Suprapubic skin (tissue), 4 donors: ENCODE data around the gene CST6. TPM values are rescaled to one million over a fixed set of nuclear protein-coding genes. Genes with fewer than 3 reads are reported as not detected.

Experiments used
- DNase-seq, 2 donors: peaks; one replicate each; pipeline ENCODE4 v3.0.0-alpha.2; 2019; ENCODE audit warnings: low spot score in 2 of 2
- H3K27ac ChIP-seq: fragments of 200-600 bp; sonication (generic); one replicate; pipeline ENCODE4 v1.5.1; 2019
- H3K27me3 ChIP-seq: fragments of 200-600 bp; sonication (generic); one replicate; pipeline ENCODE4 v1.5.1; 2019
- H3K36me3 ChIP-seq: fragments of 200-600 bp; sonication (generic); one replicate; pipeline ENCODE4 v1.5.1; 2019
- H3K4me1 ChIP-seq: fragments of 200-600 bp; sonication (generic); one replicate; pipeline ENCODE4 v1.5.1; 2019
- H3K4me3 ChIP-seq: fragments of 200-600 bp; sonication (generic); one replicate; pipeline ENCODE4 v1.5.1; 2019; ENCODE audit warnings: mild to moderate bottlenecking
- H3K9me3 ChIP-seq: fragments of 200-600 bp; sonication (generic); one replicate; pipeline ENCODE4 v1.5.1; 2019
- CTCF ChIP-seq, 2 donors: fragments of 200-600 bp in 1 of 2; fragments of 450-650 bp in 1 of 2; sonication (generic) in 1 of 2; IDR thresholded peaks; one replicate each; pipeline ENCODE4 v1.5.1; 2016 to 2019; ENCODE audit warnings: antibody characterized with exemption in 2 of 2, mild to moderate bottlenecking in 1 of 2, moderate library complexity in 1 of 2
- EP300 ChIP-seq: sonication (generic); formaldehyde crosslinking; IDR thresholded peaks from one replicate; pipeline ENCODE4 v1.6.1; 2017; ENCODE audit warnings: antibody characterized with exemption
- POLR2A ChIP-seq, 2 donors: fragments of 450-650 bp; IDR thresholded peaks; one replicate each; pipeline ENCODE4 v1.6.1; 2017; ENCODE audit warnings: antibody characterized with exemption in 2 of 2, mild to moderate bottlenecking in 2 of 2, moderate library complexity in 2 of 2
- POLR2AphosphoS5 ChIP-seq, 3 donors: sonication (generic); formaldehyde crosslinking; IDR thresholded peaks; one replicate each; pipeline ENCODE4 v1.6.1; 2017; ENCODE audit warnings: antibody characterized with exemption in 3 of 3
- WGBS: methylation state at CpG from one replicate; pipeline ENCODE4 v1.1.5; 2018; 5-methylcytosine and 5-hydroxymethylcytosine counted together
- total RNA-seq, 4 donors: library from RNA; depleted of rRNA; stranded (reverse); fragments of >200 nt; gene quantifications; one replicate each; pipeline ENCODE4 v1.1.0, GENCODE V29; 2016

The CST6 gene
- total RNA-seq, 4 donors from 2014 or later: 48.8 to 2,556 (median 968) TPM

- no peak for TF ChIP-seq POLR2AphosphoS5 (IDR thresholded peaks at IDR 0.05)
- TF ChIP-seq POLR2A (IDR thresholded peaks at IDR 0.05): no peak
Observed at GRCh38 chr11:66026017-66026529, 14.3 kb downstream of the CST6 start, which contains the start of gene CATSPER1. TSS of gene CATSPER1 (minus strand) at chr11:66026479. CDS start at chr11:66026379, 100 bp downstream.

GRCh38 chr11:66032957-66033735 is 21.3 kb downstream of the CST6 start:
- Histone ChIP-seq H3K4me1 (no peaks in the 10 kb centered on the region), H3K9me3 (no peaks in the 10 kb centered on the region), H3K27me3 (peaks cover 5% of the 10 kb centered on the region), H3K27ac (no peak overlapping the region), H3K36me3 (no peaks in the 10 kb centered on the region), H3K4me3 (no peak overlapping the region)
- WGBS: 88% methylated on average over 8 of the region's 8 CpGs
- no peak for TF ChIP-seq POLR2A (IDR thresholded peaks at IDR 0.05)
- TF ChIP-seq CTCF (IDR thresholded peaks at IDR 0.05): no peak
- TF ChIP-seq EP300: no peak
- TF ChIP-seq POLR2AphosphoS5 (IDR thresholded peaks at IDR 0.05): no peak
- DNase-seq: no peak

More at GRCh38 chr11:66026017-66026529, 14.3 kb downstream of the CST6 start, which contains the start of gene CATSPER1:
- H3K36me3 ChIP-seq: no peaks in the 10 kb centered on the region
- peaks cover 10% of the 10 kb centered on the region for H3K27me3 ChIP-seq
- no peak for DNase-seq
- H3K4me3 ChIP-seq: no peak within 1 kb of the TSS
- 93% methylated on average over 18 of the region's 18 CpGs for WGBS
- peaks cover 9% of the 10 kb centered on the region for H3K4me1 ChIP-seq
- no peak within 1 kb of the TSS for H3K27ac ChIP-seq
- H3K9me3 ChIP-seq: no peaks in the 10 kb centered on the region

GRCh38 chr11:66035653-66036333 is 24.0 kb downstream of the CST6 start:
- TF ChIP-seq POLR2A (IDR thresholded peaks at IDR 0.05) (no peak), EP300 (no peak), CTCF (IDR thresholded peaks at IDR 0.05) (no peak), POLR2AphosphoS5 (IDR thresholded peaks at IDR 0.05) (no peak)
- Histone ChIP-seq H3K4me1 (no peaks in the 10 kb centered on the region), H3K9me3 (no peaks in the 10 kb centered on the region), H3K36me3 (no peaks in the 10 kb centered on the region), H3K27ac (no peak overlapping the region), H3K4me3 (no peak overlapping the region), H3K27me3 (peaks cover 5% of the 10 kb centered on the region)
- DNase-seq: no peak
- 70% methylated on average over 9 of the region's 9 CpGs for WGBS

- H3K9me3 ChIP-seq: no peaks in the 10 kb centered on the region
- H3K36me3 ChIP-seq: no peaks in the 10 kb centered on the region
- H3K27ac ChIP-seq: no peak overlapping the region
- 85% methylated on average over 5 of the region's 5 CpGs for WGBS
- TF ChIP-seq POLR2AphosphoS5 (IDR thresholded peaks at IDR 0.05) (no peak), EP300 (no peak), CTCF (IDR thresholded peaks at IDR 0.05) (no peak), POLR2A (IDR thresholded peaks at IDR 0.05) (no peak)
- DNase-seq: no peak
- H3K4me3 ChIP-seq: no peak overlapping the region
- H3K27me3 ChIP-seq: peaks cover 5% of the 10 kb centered on the region
- H3K4me1 ChIP-seq: no peaks in the 10 kb centered on the region
Observed at GRCh38 chr11:66036334-66036710, 24.5 kb downstream of the CST6 start.

- Histone ChIP-seq H3K36me3 (no peaks in the 10 kb centered on the region), H3K4me3 (no peak overlapping the region), H3K9me3 (no peaks in the 10 kb centered on the region), H3K27me3 (peaks cover 5% of the 10 kb centered on the region), H3K27ac (no peak overlapping the region), H3K4me1 (no peaks in the 10 kb centered on the region)
- no peak for DNase-seq
- TF ChIP-seq POLR2AphosphoS5 (IDR thresholded peaks at IDR 0.05) (no peak), EP300 (no peak), POLR2A (IDR thresholded peaks at IDR 0.05) (no peak), CTCF (IDR thresholded peaks at IDR 0.05) (no peak)
- 78% methylated on average over 3 of the region's 3 CpGs for WGBS
Observed at GRCh38 chr11:66037327-66037726, 25.5 kb downstream of the CST6 start.
